Esophagus muscularis mucosa (tissue), 4 donors: ENCODE measurements around the gene AP3D1. TPM values are rescaled to one million over a fixed set of nuclear protein-coding genes. Genes with fewer than 3 reads are reported as not detected.

Source experiments
- DNase-seq: peaks from one replicate; pipeline ENCODE4 v3.0.0-alpha.2; 2017; ENCODE audit errors: extremely low spot score
- H3K27ac ChIP-seq, 4 donors: fragments of 200-600 bp; sonication (generic); replicated peaks in 1 of 4; 1 replicate in 3 of 4; 2 replicates in 1 of 4; pipeline ENCODE4 v1.5.1; 2016 to 2019; ENCODE audit warnings: mild to moderate bottlenecking in 1 of 4
- H3K27me3 ChIP-seq, 4 donors: fragments of 200-600 bp; sonication (generic); one replicate each; pipeline versions ENCODE4 v1.5.1 to v1.6.0; 2016 to 2019
- H3K36me3 ChIP-seq, 4 donors: fragments of 200-600 bp; sonication (generic); one replicate each; pipeline ENCODE4 v1.5.1; 2016 to 2019
- H3K4me1 ChIP-seq, 4 donors: fragments of 200-600 bp; sonication (generic); one replicate each; pipeline ENCODE4 v1.5.1; 2016 to 2019
- H3K4me3 ChIP-seq, 4 donors: fragments of 200-600 bp; sonication (generic); 1 replicate in 2 of 4; 2 replicates in 2 of 4; pipeline ENCODE4 v1.5.1; 2016 to 2019; ENCODE audit warnings: mild to moderate bottlenecking in 4 of 4, moderate library complexity in 1 of 4
- H3K9me3 ChIP-seq, 4 donors: fragments of 200-600 bp; sonication (generic); 1 replicate in 3 of 4; 2 replicates in 1 of 4; pipeline ENCODE4 v1.5.1; 2016 to 2019
- EP300 ChIP-seq: sonication (generic); formaldehyde crosslinking; IDR thresholded peaks from one replicate; pipeline ENCODE4 v1.6.1; 2017; ENCODE audit warnings: antibody characterized with exemption
- POLR2A ChIP-seq: fragments of 450-650 bp; IDR thresholded peaks from one replicate; pipeline ENCODE4 v1.6.1; 2017; ENCODE audit warnings: antibody characterized with exemption, moderate library complexity, mild to moderate bottlenecking, low read depth
- POLR2AphosphoS5 ChIP-seq, 2 donors: sonication (generic); formaldehyde crosslinking; IDR thresholded peaks; one replicate each; pipeline ENCODE4 v1.6.1; 2017; ENCODE audit warnings: antibody characterized with exemption in 2 of 2
- WGBS: methylation state at CpG from one replicate; pipeline ENCODE4 v1.1.5; 2018; 5-methylcytosine and 5-hydroxymethylcytosine counted together
- intact Hi-C: fragments of 100-400 bp; cut with DNase I; formaldehyde crosslinking; loops from one replicate; pipeline ENCODE4 v1.15.1; 2023
- total RNA-seq, 4 donors: library from RNA; depleted of rRNA; stranded (reverse); fragments of >200 nt; gene quantifications; one replicate each; pipeline versions ENCODE4 v1.1.0 to v1.2.1, GENCODE V29; 2016
- TF ChIP-seq, protein P1 (sequence below), 3 experiments: fragments of 200-600 bp in 2 of 3; fragments of 450-650 bp in 1 of 3; sonication (generic) in 2 of 3; IDR thresholded peaks; one replicate each; pipeline ENCODE4 v1.5.1; 2017 to 2019; ENCODE audit warnings: antibody characterized with exemption in 3 of 3, mild to moderate bottlenecking in 2 of 3, moderate library complexity in 1 of 3

AP3D1 gene
- total RNA-seq, 4 donors from 2014 or later = 76.0 to 156 (median 93.7) TPM

DNA sequence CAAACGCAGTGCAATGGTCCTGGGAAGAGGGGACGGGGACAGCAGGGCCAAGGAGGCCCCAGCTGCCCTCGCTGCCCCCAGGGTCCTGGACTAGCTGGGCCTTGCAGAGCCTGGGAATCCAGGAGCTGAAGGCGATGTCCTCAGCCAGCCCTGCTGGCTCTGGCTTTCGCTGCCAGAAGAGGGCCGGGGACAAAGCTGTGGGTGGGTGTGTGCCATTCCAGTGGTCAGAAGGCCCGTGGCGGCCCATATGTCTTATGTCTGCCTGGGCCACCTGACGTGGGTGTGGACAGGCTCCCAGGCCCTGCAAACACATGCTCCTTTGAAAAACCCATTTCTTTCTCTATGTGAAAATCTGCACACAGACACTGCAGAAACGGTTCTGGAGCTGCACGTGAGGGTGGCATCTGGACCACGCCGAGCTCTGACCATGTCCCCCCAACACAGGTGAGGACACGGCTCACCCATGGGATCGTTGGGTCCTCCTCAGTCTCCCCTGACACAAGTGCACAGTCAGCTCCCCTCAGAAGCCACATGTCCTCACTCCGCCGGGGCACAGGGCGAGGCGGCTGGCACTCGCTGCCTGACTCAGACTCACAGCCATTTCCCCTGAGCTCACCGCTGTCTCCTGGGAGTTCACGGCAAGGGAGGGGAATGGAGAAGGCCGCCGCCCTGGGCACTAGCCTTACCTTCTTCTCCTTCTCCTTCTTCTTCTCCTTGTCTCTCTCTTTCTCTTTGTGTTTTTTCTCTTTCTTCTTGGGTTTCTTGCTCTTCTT is 37.7 kb downstream of the AP3D1 start:
- Histone ChIP-seq H3K9me3 (no peaks in the 10 kb centered on the region), H3K4me1 (no peaks in the 10 kb centered on the region), H3K4me3 (no peak overlapping the region), H3K36me3 (peaks cover 99 to 100% (median 100%) of the 10 kb centered on the region in 4 donors), H3K27ac (no peak overlapping the region), H3K27me3 (no peaks in the 10 kb centered on the region)
- TF ChIP-seq POLR2AphosphoS5 (IDR thresholded peaks at IDR 0.05) = no peak
- TF ChIP-seq EP300 = no peak
- TF ChIP-seq POLR2A = no peak
- TF ChIP-seq, protein P1, sequence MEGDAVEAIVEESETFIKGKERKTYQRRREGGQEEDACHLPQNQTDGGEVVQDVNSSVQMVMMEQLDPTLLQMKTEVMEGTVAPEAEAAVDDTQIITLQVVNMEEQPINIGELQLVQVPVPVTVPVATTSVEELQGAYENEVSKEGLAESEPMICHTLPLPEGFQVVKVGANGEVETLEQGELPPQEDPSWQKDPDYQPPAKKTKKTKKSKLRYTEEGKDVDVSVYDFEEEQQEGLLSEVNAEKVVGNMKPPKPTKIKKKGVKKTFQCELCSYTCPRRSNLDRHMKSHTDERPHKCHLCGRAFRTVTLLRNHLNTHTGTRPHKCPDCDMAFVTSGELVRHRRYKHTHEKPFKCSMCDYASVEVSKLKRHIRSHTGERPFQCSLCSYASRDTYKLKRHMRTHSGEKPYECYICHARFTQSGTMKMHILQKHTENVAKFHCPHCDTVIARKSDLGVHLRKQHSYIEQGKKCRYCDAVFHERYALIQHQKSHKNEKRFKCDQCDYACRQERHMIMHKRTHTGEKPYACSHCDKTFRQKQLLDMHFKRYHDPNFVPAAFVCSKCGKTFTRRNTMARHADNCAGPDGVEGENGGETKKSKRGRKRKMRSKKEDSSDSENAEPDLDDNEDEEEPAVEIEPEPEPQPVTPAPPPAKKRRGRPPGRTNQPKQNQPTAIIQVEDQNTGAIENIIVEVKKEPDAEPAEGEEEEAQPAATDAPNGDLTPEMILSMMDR (IDR thresholded peaks at IDR 0.05) = no peak
- 90% methylated on average over 18 of the region's 24 CpGs for whole genome bisulfite sequencing
- intact Hi-C loops = no loop called here
- DNase-seq = no peak

DNA sequence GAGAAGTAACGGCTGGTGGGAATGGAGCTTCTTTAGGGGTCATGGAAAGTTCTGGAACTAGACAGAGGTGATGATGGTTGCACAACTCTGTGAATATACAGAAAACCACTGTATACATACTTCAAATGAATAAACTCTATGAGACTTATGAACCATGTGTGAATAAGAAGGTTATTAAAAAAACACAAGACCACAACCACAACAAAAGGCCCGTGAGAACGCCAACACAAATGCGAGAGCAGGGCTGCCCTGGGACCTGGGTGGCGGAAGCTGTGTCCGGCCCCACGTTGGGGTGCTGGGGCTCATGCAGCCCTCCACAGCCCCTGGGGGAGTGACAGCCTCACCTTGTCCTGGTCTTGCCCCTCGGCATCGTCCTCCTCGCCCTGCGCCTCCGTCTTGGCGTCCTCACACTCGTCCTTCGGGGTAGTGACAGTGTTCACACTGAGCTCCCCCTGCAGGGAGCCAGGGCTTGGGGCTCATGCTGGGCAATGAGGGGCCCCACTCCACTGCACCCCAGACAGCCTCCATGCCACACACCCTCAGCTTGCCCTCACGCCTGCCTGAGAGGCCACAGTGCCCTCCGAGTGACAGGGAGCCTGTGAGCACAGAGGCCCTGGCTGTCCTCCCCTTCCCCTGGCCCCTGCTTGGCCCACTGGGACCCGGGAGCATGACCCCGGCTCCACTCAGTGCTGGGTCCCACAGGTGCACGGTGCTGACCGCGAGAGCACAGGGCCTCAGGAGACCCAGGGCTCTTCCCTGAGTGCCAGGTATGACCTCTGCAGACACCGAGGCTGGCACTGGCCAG is 38.6 kb downstream of the AP3D1 start:
- Histone ChIP-seq H3K4me3 (no peak overlapping the region), H3K4me1 (no peaks in the 10 kb centered on the region), H3K9me3 (no peaks in the 10 kb centered on the region), H3K27me3 (no peaks in the 10 kb centered on the region), H3K36me3 (peaks cover 99 to 100% (median 100%) of the 10 kb centered on the region in 4 donors), H3K27ac (no peak overlapping the region)
- intact Hi-C loops = no loop called here
- 85% methylated on average over 11 of the region's 23 CpGs for WGBS
- no peak for DNase-seq
- TF ChIP-seq, protein P1 (IDR thresholded peaks at IDR 0.05) = no peak
- TF ChIP-seq POLR2A (no peak), EP300 (no peak), POLR2AphosphoS5 (IDR thresholded peaks at IDR 0.05) (no peak)

DNA sequence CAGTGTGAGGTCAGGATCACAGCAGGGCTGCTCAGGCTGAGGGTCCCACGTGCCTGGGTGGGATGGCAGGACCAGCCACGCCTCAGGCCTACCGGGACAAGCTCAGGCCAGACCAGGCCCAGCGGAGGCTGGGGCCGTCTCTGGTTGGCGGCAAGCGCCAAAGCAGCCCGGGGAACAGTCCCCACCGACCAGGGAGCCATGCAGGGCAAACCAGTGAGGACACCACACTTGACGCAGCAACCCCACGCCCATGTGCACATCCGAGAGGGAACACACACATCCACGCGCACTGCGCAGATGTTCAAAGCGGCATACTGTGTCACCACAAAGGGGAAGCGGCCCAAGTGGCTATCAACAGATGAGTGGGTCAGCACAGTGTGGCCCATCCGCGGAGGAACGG is 39.5 kb downstream of the AP3D1 start:
- H3K4me3 ChIP-seq = no peak overlapping the region
- DNase-seq = no peak
- no peaks in the 10 kb centered on the region for H3K27me3 ChIP-seq
- H3K36me3 ChIP-seq = peaks cover 92 to 100% (median 100%) of the 10 kb centered on the region in 4 donors
- TF ChIP-seq EP300 = no peak
- no peak for TF ChIP-seq POLR2A
- 88% methylated on average over 20 of the region's 20 CpGs for WGBS
- H3K27ac ChIP-seq = no peak overlapping the region
- H3K9me3 ChIP-seq = no peaks in the 10 kb centered on the region
- no peaks in the 10 kb centered on the region for H3K4me1 ChIP-seq
- intact Hi-C loops = no loop called here

DNA sequence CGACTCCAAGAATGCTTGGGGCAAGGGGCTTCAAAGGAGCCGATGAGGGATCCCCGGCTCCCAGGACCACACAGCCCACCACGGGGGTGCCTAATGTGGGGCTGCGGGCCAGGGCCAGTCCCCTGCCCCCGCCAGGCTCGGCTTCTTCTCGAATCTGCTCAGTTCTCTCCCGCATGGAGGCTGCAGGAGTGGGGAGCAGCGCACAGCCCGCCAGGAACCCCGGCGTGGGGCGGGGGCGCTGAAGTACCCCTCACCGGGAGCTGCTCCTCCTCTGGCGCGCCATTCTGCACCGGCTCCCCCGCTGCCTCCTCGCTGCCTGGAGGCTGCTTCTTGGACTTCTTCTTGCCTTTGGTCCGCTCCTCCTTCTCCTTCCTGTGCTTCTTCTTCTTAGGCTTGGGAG is 39.9 kb downstream of the AP3D1 start:
- 96% methylated on average over 22 of the region's 22 CpGs for WGBS
- Histone ChIP-seq H3K4me3 (no peak overlapping the region), H3K27me3 (no peaks in the 10 kb centered on the region), H3K27ac (no peak overlapping the region), H3K36me3 (peaks cover 89 to 100% (median 100%) of the 10 kb centered on the region in 4 donors), H3K4me1 (no peaks in the 10 kb centered on the region), H3K9me3 (no peaks in the 10 kb centered on the region)
- intact Hi-C loops = no loop called here
- DNase-seq = no peak
- no peak for TF ChIP-seq EP300
- TF ChIP-seq, protein P1 (IDR thresholded peaks at IDR 0.05) = no peak
- TF ChIP-seq POLR2A = no peak
- no peak for TF ChIP-seq POLR2AphosphoS5 (IDR thresholded peaks at IDR 0.05)

GRCh38 chr19:2110822-2111221 is 40.5 kb downstream of the AP3D1 start:
- Histone ChIP-seq H3K4me3 (no peak overlapping the region), H3K36me3 (peaks cover 89 to 100% (median 100%) of the 10 kb centered on the region in 4 donors), H3K4me1 (no peaks in the 10 kb centered on the region), H3K27ac (no peak overlapping the region), H3K27me3 (no peaks in the 10 kb centered on the region), H3K9me3 (no peaks in the 10 kb centered on the region)
- 90% methylated on average over 5 of the region's 13 CpGs for WGBS
- no peak for TF ChIP-seq EP300
- TF ChIP-seq POLR2A = no peak
- no peak for TF ChIP-seq POLR2AphosphoS5 (IDR thresholded peaks at IDR 0.05)
- TF ChIP-seq, protein P1 (IDR thresholded peaks at IDR 0.05) = no peak
- intact Hi-C loops = no loop called here
- no peak for DNase-seq
